ENCODE measurements around the gene GRID1. TPM values are rescaled to one million over a fixed set of nuclear protein-coding genes. Genes with fewer than 3 reads are reported as not detected.
A peak's percentile ranks its signal among the peaks of the same experiment; 100 is the strongest.

GRID1 gene
- total and polyA plus RNA-seq, 8 donors, result 0.31 to 8.5 (median 1.0) TPM; not detected in 1

DNA sequence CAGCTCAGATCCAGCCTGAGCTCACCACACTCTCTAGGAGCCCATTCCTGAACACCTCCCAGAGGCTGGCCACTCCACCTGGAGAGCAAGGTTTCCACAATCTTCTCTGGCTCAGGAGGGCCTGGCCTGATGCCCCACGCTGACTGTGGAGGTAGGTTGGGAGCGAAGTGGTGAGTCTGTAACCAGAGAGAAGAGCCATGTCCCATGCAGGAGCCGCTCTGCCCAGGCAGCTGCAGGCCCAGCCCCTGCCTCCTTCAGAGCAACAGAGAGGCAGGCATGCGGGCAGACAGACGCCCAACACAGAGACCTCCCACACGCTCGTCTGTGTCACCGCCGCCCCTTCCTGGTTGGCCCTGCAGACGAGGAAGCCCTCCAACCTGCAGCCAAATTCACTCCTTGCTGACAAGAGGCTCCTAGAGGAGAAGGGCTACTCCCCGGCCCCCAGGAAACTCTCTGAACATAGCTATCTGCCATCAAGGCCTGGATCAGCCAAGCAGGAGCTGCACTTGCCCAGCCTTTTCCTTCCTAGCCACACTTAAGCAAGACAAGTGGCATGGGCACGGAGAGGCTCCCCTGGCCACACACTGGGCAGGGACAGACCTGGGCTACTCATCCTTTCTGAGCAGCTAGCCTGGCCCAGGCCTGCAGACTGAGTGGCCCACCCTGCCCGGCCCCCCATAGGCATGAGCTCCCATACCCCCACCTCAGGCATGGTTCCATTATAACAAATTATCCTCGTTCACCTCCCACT lies 101.9 kb downstream of the GRID1 start:
- no peak overlapping the region for H3K27ac ChIP-seq
- H3K4me1 ChIP-seq, result peaks cover 10 to 20% (median 14%) of the 10 kb centered on the region in 4 donors
- peaks cover 0 to 61% (median 10%) of the 10 kb centered on the region in 3 donors for H3K27me3 ChIP-seq
- TF ChIP-seq, protein P1, sequence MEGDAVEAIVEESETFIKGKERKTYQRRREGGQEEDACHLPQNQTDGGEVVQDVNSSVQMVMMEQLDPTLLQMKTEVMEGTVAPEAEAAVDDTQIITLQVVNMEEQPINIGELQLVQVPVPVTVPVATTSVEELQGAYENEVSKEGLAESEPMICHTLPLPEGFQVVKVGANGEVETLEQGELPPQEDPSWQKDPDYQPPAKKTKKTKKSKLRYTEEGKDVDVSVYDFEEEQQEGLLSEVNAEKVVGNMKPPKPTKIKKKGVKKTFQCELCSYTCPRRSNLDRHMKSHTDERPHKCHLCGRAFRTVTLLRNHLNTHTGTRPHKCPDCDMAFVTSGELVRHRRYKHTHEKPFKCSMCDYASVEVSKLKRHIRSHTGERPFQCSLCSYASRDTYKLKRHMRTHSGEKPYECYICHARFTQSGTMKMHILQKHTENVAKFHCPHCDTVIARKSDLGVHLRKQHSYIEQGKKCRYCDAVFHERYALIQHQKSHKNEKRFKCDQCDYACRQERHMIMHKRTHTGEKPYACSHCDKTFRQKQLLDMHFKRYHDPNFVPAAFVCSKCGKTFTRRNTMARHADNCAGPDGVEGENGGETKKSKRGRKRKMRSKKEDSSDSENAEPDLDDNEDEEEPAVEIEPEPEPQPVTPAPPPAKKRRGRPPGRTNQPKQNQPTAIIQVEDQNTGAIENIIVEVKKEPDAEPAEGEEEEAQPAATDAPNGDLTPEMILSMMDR (IDR thresholded peaks at IDR 0.05), result no peak
- no peaks in the 10 kb centered on the region for H3K36me3 ChIP-seq
- intact Hi-C loops (cut with DNase I; ENCODE audit: low total_unique reads), result no loop called here
- peak in 1 of 2 donors; percentile 17 for DNase-seq
- no peaks in the 10 kb centered on the region for H3K9me3 ChIP-seq
- WGBS, 5 donors, result 62 to 70% (median 69%) methylated on average over 13 to 14 of the region's 14 CpGs
- H3K4me3 ChIP-seq, result no peak overlapping the region

DNA sequence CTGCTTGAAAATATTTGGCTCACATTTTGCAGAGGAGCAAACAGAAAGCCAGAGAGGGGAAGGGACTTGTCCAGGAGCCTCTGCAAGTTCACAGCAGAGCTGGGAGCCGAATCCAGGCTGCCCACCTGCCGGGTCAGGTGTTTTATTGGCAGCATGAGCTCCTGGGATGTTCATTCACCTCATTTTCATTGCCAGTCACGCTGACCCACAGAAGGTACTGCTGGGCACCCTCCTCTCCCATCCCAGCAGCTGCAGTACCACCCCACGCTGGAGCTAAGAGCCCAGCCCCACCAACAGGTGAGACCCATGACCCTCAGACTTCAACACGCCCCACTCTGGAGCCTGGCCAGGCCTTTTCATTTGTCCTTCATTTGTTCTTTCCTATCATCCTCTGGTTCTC lies 102.7 kb downstream of the GRID1 start:
- H3K9me3 ChIP-seq, result no peaks in the 10 kb centered on the region
- no peak overlapping the region for H3K27ac ChIP-seq
- no peaks in the 10 kb centered on the region for H3K36me3 ChIP-seq
- H3K4me3 ChIP-seq, result no peak overlapping the region
- peaks cover 10 to 20% (median 14%) of the 10 kb centered on the region in 4 donors for H3K4me1 ChIP-seq
- peaks cover 0 to 61% (median 10%) of the 10 kb centered on the region in 3 donors for H3K27me3 ChIP-seq
- no peak for DNase-seq
- TF ChIP-seq EP300 (IDR thresholded peaks at IDR 0.05) (no peak), POLR2AphosphoS5 (IDR thresholded peaks at IDR 0.05) (no peak), POLR2A (IDR thresholded peaks at IDR 0.05) (no peak)
- TF ChIP-seq, protein P1 (IDR thresholded peaks at IDR 0.05), result no peak
- WGBS, 5 donors, result 54 to 75% (median 60%) methylated on average over 5 of the region's 5 CpGs
- intact Hi-C loops (cut with DNase I; ENCODE audit: low total_unique reads), result no loop called here

DNA sequence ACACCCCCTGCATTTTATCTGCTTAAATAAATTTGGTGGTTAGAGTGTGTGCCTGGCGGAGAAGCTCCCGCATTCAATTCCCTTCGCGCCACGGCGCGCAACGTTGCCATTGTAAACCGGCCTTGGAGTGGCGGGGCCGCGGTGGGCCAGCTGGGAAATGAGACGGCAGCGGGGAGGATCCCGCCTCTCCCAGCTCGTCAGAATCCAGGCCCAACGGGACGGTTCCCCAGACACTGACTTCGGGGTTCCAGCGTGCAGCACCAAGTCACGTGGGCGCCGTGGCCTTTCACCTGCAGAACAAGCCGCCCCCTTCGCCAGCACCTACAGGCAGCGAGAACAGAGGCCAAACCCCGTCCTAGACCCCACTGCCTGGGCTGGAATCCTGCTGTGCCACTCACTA lies 103.4 kb downstream of the GRID1 start:
- DNase-seq, result peak in 1 of 2 donors; percentile 24
- intact Hi-C loops (cut with DNase I; ENCODE audit: low total_unique reads), result no loop called here

DNA sequence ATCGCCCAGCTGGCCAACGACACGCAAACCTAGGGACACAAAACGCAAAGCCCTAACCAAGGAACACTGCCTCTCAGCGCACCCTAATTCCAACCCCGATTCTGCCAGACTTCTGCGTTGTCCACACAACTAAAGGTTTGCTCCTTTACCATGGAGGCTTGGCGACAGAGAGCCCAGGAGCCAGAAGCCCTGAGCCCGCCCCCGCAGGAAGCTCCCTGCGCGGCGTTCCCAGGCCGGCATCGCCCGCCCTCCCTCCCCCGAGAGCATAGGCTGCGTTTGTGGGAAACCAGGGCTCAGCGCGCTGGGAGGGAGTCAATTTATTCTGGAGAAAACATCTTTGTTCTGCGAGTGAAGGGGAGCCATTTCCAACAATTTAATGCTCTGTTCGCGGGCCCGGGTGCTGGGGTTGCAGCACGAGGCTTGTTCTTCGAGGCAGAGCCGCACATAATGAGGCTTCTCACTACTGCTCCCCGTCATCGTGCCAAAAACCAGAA lies 103.9 kb downstream of the GRID1 start:
- peaks cover 0 to 56% (median 10%) of the 10 kb centered on the region in 3 donors for H3K27me3 ChIP-seq
- no peaks in the 10 kb centered on the region for H3K9me3 ChIP-seq
- peaks cover 10 to 20% (median 14%) of the 10 kb centered on the region in 4 donors for H3K4me1 ChIP-seq
- H3K27ac ChIP-seq, result no peak overlapping the region
- WGBS, 5 donors, result 14 to 35% (median 16%) methylated on average over 15 to 29 of the region's 29 CpGs
- no peak for TF ChIP-seq POLR2AphosphoS5 (IDR thresholded peaks at IDR 0.05)
- TF ChIP-seq EP300 (IDR thresholded peaks at IDR 0.05), result no peak
- TF ChIP-seq, protein P1 (IDR thresholded peaks at IDR 0.05), result no peak
- no peak for TF ChIP-seq POLR2A (IDR thresholded peaks at IDR 0.05)
- intact Hi-C loops (cut with DNase I; ENCODE audit: low total_unique reads), result no loop called here
- H3K4me3 ChIP-seq, result peak overlapping the region; percentile 4 to 17 (median 6)
- DNase-seq, result peak; percentile 13 to 60
- H3K36me3 ChIP-seq, result no peaks in the 10 kb centered on the region

More for the DNA sequence above, 103.4 kb downstream of the GRID1 start:
- peak overlapping the region in 3 of 4 donors; percentile 4 to 17 (median 7) for H3K4me3 ChIP-seq
- TF ChIP-seq, protein P1 (IDR thresholded peaks at IDR 0.05), result no peak
- WGBS, 5 donors, result 20 to 50% (median 29%) methylated on average over 27 of the region's 27 CpGs
- H3K36me3 ChIP-seq, result no peaks in the 10 kb centered on the region
- no peaks in the 10 kb centered on the region for H3K9me3 ChIP-seq
- H3K27me3 ChIP-seq, result peaks cover 0 to 59% (median 10%) of the 10 kb centered on the region in 3 donors
- peaks cover 10 to 20% (median 14%) of the 10 kb centered on the region in 4 donors for H3K4me1 ChIP-seq
- no peak overlapping the region for H3K27ac ChIP-seq
